GM19035 (cell line): ENCODE measurements around the gene FAM163B.
"Not testable (repeated sequence)": the region's sequence is repeated elsewhere in the genome, so short reads cannot be mapped to it uniquely, and the experiment has no call there.

Experiments
- ATAC-seq: cut with Tn5 transposase; IDR thresholded peaks from one replicate; pipeline ENCODE4 v1.9.1; 2021; ENCODE audit not compliant: unreplicated experiment

Gene FAM163B

GRCh38 chr9:133640160-133640559, 31.0 kb upstream of the FAM163B start:
- ATAC-seq = no peak

GRCh38 chr9:133639613-133640012, 30.4 kb upstream of the FAM163B start:
- no peak for ATAC-seq

- no peak for ATAC-seq
These were observed 29.5 kb upstream of the FAM163B start for GRCh38 chr9:133638711-133639110.

- ATAC-seq = no peak
These were observed 28.9 kb upstream of the FAM163B start for GRCh38 chr9:133638076-133638475.

- ATAC-seq = no peak
These were observed 28.4 kb upstream of the FAM163B start for GRCh38 chr9:133637451-133638055.

GRCh38 chr9:133636902-133637301, 27.7 kb upstream of the FAM163B start:
- no peak for ATAC-seq

GRCh38 chr9:133635533-133636531, 26.6 kb upstream of the FAM163B start, which contains the start of gene DBH:
TSS of gene DBH (plus strand) at chr9:133636363. CDS start at chr9:133636372, 9 bp downstream.
- ATAC-seq = no peak

GRCh38 chr9:133635098-133635497, 25.9 kb upstream of the FAM163B start:
- no peak for ATAC-seq

- ATAC-seq = no peak
These were observed 25.0 kb upstream of the FAM163B start for GRCh38 chr9:133634081-133634691.

- ATAC-seq = no peak
These were observed 24.5 kb upstream of the FAM163B start for GRCh38 chr9:133633681-133634080.

GRCh38 chr9:133632806-133633680, 23.9 kb upstream of the FAM163B start:
- no peak for ATAC-seq

GRCh38 chr9:133631111-133631510, 21.9 kb upstream of the FAM163B start:
- ATAC-seq = no peak

- ATAC-seq = no peak
These were observed 20.3 kb upstream of the FAM163B start for GRCh38 chr9:133629221-133630110.

GRCh38 chr9:133628766-133629165, 19.6 kb upstream of the FAM163B start:
- no peak for ATAC-seq

GRCh38 chr9:133627341-133627740, 18.2 kb upstream of the FAM163B start:
- ATAC-seq = no peak

- ATAC-seq = not testable (repeated sequence)
These were observed 16.8 kb upstream of the FAM163B start for GRCh38 chr9:133626008-133626407.

GRCh38 chr9:133622555-133622954, 13.4 kb upstream of the FAM163B start:
- ATAC-seq = no peak

- ATAC-seq = no peak
These were observed 12.6 kb upstream of the FAM163B start for GRCh38 chr9:133621725-133622267.

- no peak for ATAC-seq
These were observed 10.6 kb upstream of the FAM163B start for GRCh38 chr9:133619791-133620190.
